ENCODE results near the gene MEGF6. TPM values are rescaled to one million over a fixed set of nuclear protein-coding genes. Genes with fewer than 3 reads are reported as not detected.

MEGF6 gene
- total RNA-seq, 1 experiment from 2014 or later, result 21.3 TPM

GRCh38 chr1:3609016-3609768 is 2.1 kb downstream of the MEGF6 start:
- H4K91ac ChIP-seq (ENCODE audit: insufficient read length, low read depth, low read length), result no peak overlapping the region
- H3K4me1 Mint-ChIP-seq, result peaks cover 28 to 29% of the 10 kb centered on the region in 2 experiments
- no peaks in the 10 kb centered on the region for H3K9me3 Mint-ChIP-seq
- no peak overlapping the region for H3T11ph ChIP-seq (ENCODE audit: low read length)
- DNase-seq, result no peak
- no peaks in the 10 kb centered on the region for H3K9me3 ChIP-seq (ENCODE audit: control insufficient read depth, low read depth, low read length)
- H4K8ac ChIP-seq (replicated peaks; ENCODE audit: insufficient read length, low read depth, low read length), result no peak overlapping the region
- no peak overlapping the region for H3K4ac ChIP-seq (ENCODE audit: low read depth, low read length)
- H2BK5ac ChIP-seq (ENCODE audit: insufficient read length, low read length), result no peak overlapping the region
- H2BK15ac ChIP-seq (ENCODE audit: low read depth, low read length), result no peak overlapping the region
- no peak for TF ChIP-seq CTCF (conservative IDR thresholded peaks at IDR 0.05)
- H3K27ac Mint-ChIP-seq, result peak overlapping the region in 2 of 3 experiments; percentile 44 to 68; a peak in 4 of 7 replicates
- no peak overlapping the region for H2BK120ac ChIP-seq (ENCODE audit: low read depth, low read length, poor library complexity, severe bottlenecking)
- H3K79me1 ChIP-seq (ENCODE audit: insufficient read depth, low read depth, low read length, poor library complexity, severe bottlenecking), result no peaks in the 10 kb centered on the region
- H3K27ac ChIP-seq (ENCODE audit: insufficient read length, low read depth, low read length), result no peak overlapping the region
- WGBS (ENCODE audit: extremely low coverage, insufficient read length, low lambda C conversion rate), result no CpG with 5 or more reads among the region's 22 CpGs
- no peak overlapping the region; the same call in 1 of the 2 replicates for H3K14ac ChIP-seq (ENCODE audit: insufficient read depth, low read length)
- H3K27me3 ChIP-seq (ENCODE audit: insufficient read depth, low read length), result no peaks in the 10 kb centered on the region; the same call in 1 of the 2 replicates
- no peak overlapping the region for H3K56ac ChIP-seq (ENCODE audit: insufficient read length, low read depth, low read length)
- peak overlapping the region in 1 of 2 experiments; percentile 64; a peak in 3 of 5 replicates for H3K4me3 Mint-ChIP-seq
- peaks cover 24% of the 10 kb centered on the region for H3K27me3 Mint-ChIP-seq (ENCODE audit: low read depth)
- H2BK20ac ChIP-seq (ENCODE audit: low read depth, low read length, poor library complexity, severe bottlenecking), result no peak overlapping the region
- H3K23me2 ChIP-seq (ENCODE audit: insufficient read length, low read depth, low read length, poor library complexity, severe bottlenecking), result peaks cover 5% of the 10 kb centered on the region
- H3K36me3 Mint-ChIP-seq (ENCODE audit: insufficient read depth in 1 of 3, low read depth in 3 of 3), result no peaks in the 10 kb centered on the region; a peak in 1 of 7 replicates
- no peak overlapping the region for H3K4me2 ChIP-seq (ENCODE audit: insufficient read depth, insufficient read length, low read length)
- no peaks in the 10 kb centered on the region for H3K79me2 ChIP-seq (ENCODE audit: insufficient read depth, low read length)
- H3K23ac ChIP-seq (ENCODE audit: insufficient read length, low read depth, low read length), result no peak overlapping the region
- no peak overlapping the region for H2AK5ac ChIP-seq (ENCODE audit: insufficient read length, low read length)
- H2BK12ac ChIP-seq (ENCODE audit: insufficient read length, low read depth, low read length), result no peak overlapping the region
- H4K5ac ChIP-seq (ENCODE audit: insufficient read length, low read depth, low read length), result no peak overlapping the region
- H3K4me1 ChIP-seq (ENCODE audit: insufficient read depth, low read length), result no peaks in the 10 kb centered on the region; the same call in 1 of the 2 replicates
- H3K9ac ChIP-seq (ENCODE audit: extremely low read depth, insufficient read length, low read length), result no peak overlapping the region
- H4K20me1 ChIP-seq (ENCODE audit: control insufficient read depth, insufficient read depth, insufficient read length), result no peaks in the 10 kb centered on the region
- no peak overlapping the region for H2AFZ ChIP-seq (ENCODE audit: low read length)
- H3K18ac ChIP-seq (ENCODE audit: insufficient read length, low read depth, low read length), result no peak overlapping the region
